Measurements from ENCODE around the gene UPB1. TPM values are rescaled to one million over a fixed set of nuclear protein-coding genes. Genes with fewer than 3 reads are reported as not detected.
A peak's percentile ranks its signal among the peaks of the same experiment; 100 is the strongest.

The UPB1 gene
- total and polyA plus RNA-seq, 4 donors: 7.1 to 115 (median 58.8) TPM

DNA sequence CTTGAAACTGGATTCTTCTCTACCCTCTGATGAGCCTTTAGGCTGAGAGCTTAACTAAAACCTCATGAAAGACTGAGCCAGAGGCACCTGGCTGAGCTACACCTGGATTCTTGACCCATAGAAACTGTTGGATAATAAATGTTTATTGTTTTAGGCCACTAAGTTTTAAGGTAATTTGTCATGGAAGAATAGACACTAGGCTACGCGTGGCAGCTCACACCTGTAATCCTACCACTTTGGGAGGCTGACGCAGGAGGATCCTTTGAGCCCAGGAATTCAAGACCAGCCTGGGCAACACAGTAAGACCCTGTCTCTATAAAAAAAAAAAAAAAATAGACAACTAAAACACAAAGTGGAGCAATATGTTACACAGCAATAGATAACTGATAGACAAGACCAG, 29.2 kb upstream of the UPB1 start:
- peaks cover 2 to 14% (median 8%) of the 10 kb centered on the region in 4 donors for H3K36me3 ChIP-seq (ENCODE audit: control insufficient read depth in 4 of 4, insufficient read depth in 3 of 4, low read depth in 1 of 4, low read length in 3 of 4)
- 97% methylated on average over 3 of the region's 3 CpGs for WGBS
- H3K27me3 ChIP-seq (ENCODE audit: control insufficient read depth in 4 of 4, insufficient read depth in 4 of 4, low read length in 3 of 4): no peaks in the 10 kb centered on the region
- H3K4me1 ChIP-seq (ENCODE audit: control insufficient read depth in 4 of 4, insufficient read depth in 4 of 4, low read length in 3 of 4): peaks cover 0 to 9% (median 3%) of the 10 kb centered on the region in 4 donors
- H3K9ac ChIP-seq (ENCODE audit: low read depth in 1 of 2, low read length in 2 of 2): no peak overlapping the region
- H3K27ac ChIP-seq (ENCODE audit: low read depth in 1 of 2, low read length in 2 of 2): peak overlapping the region; percentile 18 to 54
- H3K4me3 ChIP-seq (ENCODE audit: low read depth in 1 of 3, low read length in 3 of 3): no peak overlapping the region
- no peak for DNase-seq (ENCODE audit: low spot score)
- H3K9me3 ChIP-seq (ENCODE audit: control insufficient read depth in 4 of 4, low read length in 3 of 4): no peaks in the 10 kb centered on the region
- TF ChIP-seq HNF4G (IDR thresholded peaks at IDR 0.05) (no peak), JUND (IDR thresholded peaks at IDR 0.05) (no peak), FOXA1 (IDR thresholded peaks at IDR 0.05) (no peak), REST (IDR thresholded peaks at IDR 0.05) (no peak), RAD21 (IDR thresholded peaks at IDR 0.05) (no peak), CTCF (IDR thresholded peaks at IDR 0.05; ENCODE audit: low read depth, low read length, missing input control) (no peak), HNF4A (conservative IDR thresholded peaks at IDR 0.05) (no peak), NR2F2 (IDR thresholded peaks at IDR 0.05) (no peak), EGR1 (IDR thresholded peaks at IDR 0.05; ENCODE audit: low read depth in 2 of 2) (no peak), ZBTB33 (IDR thresholded peaks at IDR 0.05) (no peak)
- TF ChIP-seq, protein P1, sequence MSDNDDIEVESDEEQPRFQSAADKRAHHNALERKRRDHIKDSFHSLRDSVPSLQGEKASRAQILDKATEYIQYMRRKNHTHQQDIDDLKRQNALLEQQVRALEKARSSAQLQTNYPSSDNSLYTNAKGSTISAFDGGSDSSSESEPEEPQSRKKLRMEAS (IDR thresholded peaks at IDR 0.05): no peak
- TF ChIP-seq, protein P2, sequence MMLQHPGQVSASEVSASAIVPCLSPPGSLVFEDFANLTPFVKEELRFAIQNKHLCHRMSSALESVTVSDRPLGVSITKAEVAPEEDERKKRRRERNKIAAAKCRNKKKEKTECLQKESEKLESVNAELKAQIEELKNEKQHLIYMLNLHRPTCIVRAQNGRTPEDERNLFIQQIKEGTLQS (IDR thresholded peaks at IDR 0.05): no peak

- Histone ChIP-seq H3K27me3 (ENCODE audit: control insufficient read depth in 4 of 4, insufficient read depth in 4 of 4, low read length in 3 of 4) (no peaks in the 10 kb centered on the region), H3K9ac (ENCODE audit: low read depth in 1 of 2, low read length in 2 of 2) (no peak overlapping the region), H3K4me1 (ENCODE audit: control insufficient read depth in 4 of 4, insufficient read depth in 4 of 4, low read length in 3 of 4) (peaks cover 0 to 9% (median 3%) of the 10 kb centered on the region in 4 donors), H3K27ac (ENCODE audit: low read depth in 1 of 2, low read length in 2 of 2) (peak overlapping the region; percentile 11 to 54), H3K9me3 (ENCODE audit: control insufficient read depth in 4 of 4, low read length in 3 of 4) (no peaks in the 10 kb centered on the region), H3K36me3 (ENCODE audit: control insufficient read depth in 4 of 4, insufficient read depth in 3 of 4, low read depth in 1 of 4, low read length in 3 of 4) (peaks cover 2 to 12% (median 8%) of the 10 kb centered on the region in 4 donors), H3K4me3 (ENCODE audit: low read depth in 1 of 3, low read length in 3 of 3) (no peak overlapping the region)
- DNase-seq (ENCODE audit: low spot score): no peak
- 62% methylated on average over 1 of the region's 1 CpG for WGBS
- peak; percentile 95 for TF ChIP-seq NR2F2 (IDR thresholded peaks at IDR 0.05)
- no peak for TF ChIP-seq CTCF (IDR thresholded peaks at IDR 0.05; ENCODE audit: low read depth, low read length, missing input control)
- TF ChIP-seq FOXA2 (IDR thresholded peaks at IDR 0.05): no peak
- no peak for TF ChIP-seq SP1 (IDR thresholded peaks at IDR 0.05)
- TF ChIP-seq RXRA (IDR thresholded peaks at IDR 0.05): peak; percentile 67 to 72
- no peak for TF ChIP-seq REST (IDR thresholded peaks at IDR 0.05)
- no peak for TF ChIP-seq JUND (IDR thresholded peaks at IDR 0.05)
- TF ChIP-seq TAF1 (conservative IDR thresholded peaks at IDR 0.05): no peak
- TF ChIP-seq YY1 (IDR thresholded peaks at IDR 0.05): no peak
- no peak for TF ChIP-seq HNF4G (IDR thresholded peaks at IDR 0.05)
- TF ChIP-seq, protein P2 (IDR thresholded peaks at IDR 0.05): no peak
- TF ChIP-seq FOXA1 (IDR thresholded peaks at IDR 0.05): no peak
Observed at GRCh38 chr22:24466716-24467328, 28.3 kb upstream of the UPB1 start.

All from liver (tissue), 9 donors.